ENCODE measurements around the gene ZNF827. TPM values are rescaled to one million over a fixed set of nuclear protein-coding genes. Genes with fewer than 3 reads are reported as not detected.

The ZNF827 gene
- total and polyA plus RNA-seq, 8 donors = 3.8 to 13.8 (median 5.1) TPM

DNA sequence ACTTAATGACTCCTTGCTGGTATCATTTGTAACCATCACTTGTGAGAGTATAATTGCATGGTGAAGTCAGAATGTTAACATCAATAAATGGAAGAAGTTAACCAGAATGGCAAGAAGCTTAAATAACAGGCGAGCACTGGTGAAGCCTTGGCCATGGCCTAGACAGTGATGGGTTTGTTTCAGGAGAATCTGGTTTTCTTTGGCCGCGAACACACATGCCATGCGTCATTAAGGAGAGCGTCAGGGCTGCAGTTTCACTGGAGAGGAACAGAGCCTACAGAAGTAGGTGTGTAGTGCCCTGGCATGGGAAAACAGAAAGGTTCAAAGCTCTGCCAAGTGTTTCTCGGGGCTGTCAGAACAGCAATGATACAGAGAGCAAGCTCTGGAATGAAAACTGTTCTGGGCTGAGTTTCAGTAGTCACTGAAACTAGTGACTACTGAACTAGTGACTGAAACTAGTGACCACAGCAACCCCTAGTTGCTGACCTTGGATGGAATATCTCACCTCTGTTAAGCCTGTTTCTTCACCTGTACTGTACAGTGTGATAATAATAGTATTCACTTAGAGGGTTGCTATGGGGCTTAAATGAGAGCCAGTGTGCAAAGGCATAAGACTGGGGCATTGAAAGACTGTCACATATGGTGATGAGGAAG, 164.9 kb downstream of the ZNF827 start:
- Histone ChIP-seq H3K27ac (no peak overlapping the region), H3K4me3 (no peak overlapping the region), H3K27me3 (no peaks in the 10 kb centered on the region), H3K36me3 (peaks cover 0 to 7% (median 0%) of the 10 kb centered on the region in 3 donors), H3K4me1 (no peaks in the 10 kb centered on the region), H3K9me3 (no peaks in the 10 kb centered on the region)
- ATAC-seq (no peak), FAIRE-seq (no peak), DNase-seq (no peak)
- WGBS, 2 donors = 91 to 94% methylated on average over 6 of the region's 6 CpGs
- intact Hi-C loops (cut with DNase I) = no loop called here
- no peak for TF ChIP-seq CTCF (IDR thresholded peaks at IDR 0.05)

DNA sequence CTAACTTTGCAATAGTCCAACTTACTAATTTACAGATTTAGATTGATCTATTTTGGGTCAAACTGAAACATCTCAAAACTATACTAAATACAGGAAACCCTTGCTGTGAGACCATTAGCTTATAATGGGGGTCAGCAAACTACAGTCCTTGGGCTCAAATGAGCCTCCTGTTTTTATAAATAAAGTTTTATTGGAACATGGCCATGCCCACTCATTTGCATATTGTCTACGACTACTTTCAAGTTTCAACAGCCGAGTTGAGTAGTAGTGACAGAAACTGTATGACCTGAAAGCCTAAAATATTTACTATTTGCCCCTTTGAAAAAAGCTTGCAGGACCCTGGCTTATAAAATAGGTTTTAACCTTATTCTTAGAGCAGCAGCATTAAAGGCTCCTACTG, 166.3 kb downstream of the ZNF827 start:
- intact Hi-C loops (cut with DNase I) = no loop called here
- no peaks in the 10 kb centered on the region for H3K27me3 ChIP-seq

GRCh38 chr4:145770124-145770523, 168.5 kb downstream of the ZNF827 start:
- 92 to 96% methylated on average over 4 of the region's 4 CpGs for WGBS, 2 donors
- Histone ChIP-seq H3K36me3 (peaks cover 0 to 7% (median 0%) of the 10 kb centered on the region in 3 donors), H3K9me3 (no peaks in the 10 kb centered on the region), H3K4me1 (no peaks in the 10 kb centered on the region), H3K27me3 (no peaks in the 10 kb centered on the region), H3K27ac (no peak overlapping the region), H3K4me3 (no peak overlapping the region)
- DNase-seq (no peak), ATAC-seq (no peak), FAIRE-seq (no peak)
- intact Hi-C loops (cut with DNase I) = no loop called here
- TF ChIP-seq CTCF (IDR thresholded peaks at IDR 0.05) = no peak

More for the DNA sequence above, 166.3 kb downstream of the ZNF827 start:
- no peak for ATAC-seq
- Histone ChIP-seq H3K36me3 (peaks cover 0 to 7% (median 0%) of the 10 kb centered on the region in 3 donors), H3K27ac (no peak overlapping the region), H3K9me3 (no peaks in the 10 kb centered on the region), H3K4me1 (no peaks in the 10 kb centered on the region), H3K4me3 (no peak overlapping the region)
- WGBS, 2 donors = 93 to 97% methylated on average over 2 of the region's 2 CpGs
- no peak for DNase-seq
- FAIRE-seq = no peak
- TF ChIP-seq CTCF (IDR thresholded peaks at IDR 0.05) = no peak

GRCh38 chr4:145769450-145770037, 169.1 kb downstream of the ZNF827 start:
- DNase-seq (no peak), FAIRE-seq (no peak), ATAC-seq (no peak)
- H3K4me3 ChIP-seq = no peak overlapping the region
- peaks cover 0 to 7% (median 0%) of the 10 kb centered on the region in 3 donors for H3K36me3 ChIP-seq
- no peaks in the 10 kb centered on the region for H3K9me3 ChIP-seq
- H3K27me3 ChIP-seq = no peaks in the 10 kb centered on the region
- intact Hi-C loops (cut with DNase I) = no loop called here
- no peak for TF ChIP-seq CTCF (IDR thresholded peaks at IDR 0.05)
- no peak overlapping the region for H3K27ac ChIP-seq
- WGBS, 2 donors = 78 to 91% methylated on average over 2 of the region's 2 CpGs
- no peaks in the 10 kb centered on the region for H3K4me1 ChIP-seq

DNA sequence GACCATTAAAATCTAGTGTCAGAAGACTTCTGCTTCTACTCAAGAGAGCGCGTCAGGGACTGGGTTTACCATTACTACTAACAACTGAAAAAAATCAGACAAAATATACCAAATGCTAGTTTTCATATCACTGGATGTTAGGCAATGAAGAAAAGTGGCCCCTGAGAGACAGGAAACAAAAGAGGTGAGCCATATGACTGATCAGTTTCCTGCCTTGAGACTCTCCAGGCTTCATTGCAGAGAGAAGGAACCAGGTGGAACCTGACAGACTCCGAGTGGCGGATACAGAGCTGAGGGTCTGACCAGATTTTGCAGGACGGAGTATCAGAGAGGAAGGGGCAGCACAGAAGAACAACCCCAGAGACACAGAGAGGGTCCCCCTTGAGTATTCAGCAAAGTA, 172.3 kb downstream of the ZNF827 start:
- Histone ChIP-seq H3K4me1 (no peaks in the 10 kb centered on the region), H3K36me3 (no peaks in the 10 kb centered on the region), H3K9me3 (no peaks in the 10 kb centered on the region), H3K4me3 (no peak overlapping the region), H3K27me3 (no peaks in the 10 kb centered on the region), H3K27ac (no peak overlapping the region)
- 96 to 99% methylated on average over 5 of the region's 5 CpGs for WGBS, 2 donors
- ATAC-seq (no peak), DNase-seq (no peak), FAIRE-seq (no peak)
- intact Hi-C loops (cut with DNase I) = no loop called here
- no peak for TF ChIP-seq CTCF (IDR thresholded peaks at IDR 0.05)
